Activated CD8-positive, alpha-beta T cell treated with anti-CD3 and anti-CD28 coated beads for 36 hours (primary cell): Measurements from ENCODE around the gene TREML1. TPM values are rescaled to one million over a fixed set of nuclear protein-coding genes. Genes with fewer than 3 reads are reported as not detected.

Experiments used
- ATAC-seq: fragments of 200-7000 bp; cut with Tn5 transposase; one replicate; pipeline ENCODE4 v1.10.0; 2021; ENCODE audit warnings: mild to moderate bottlenecking, moderate library complexity
- CTCF ChIA-PET: fragments of 350-600 bp; sonication (Branson Sonifier 250); formaldehyde crosslinking; loops from one replicate; lab custom pipeline; 2021; ENCODE audit warnings: antibody characterized with exemption; lab: Charles Lee
- POLR2A ChIA-PET: fragments of 350-600 bp; sonication (Branson Sonifier 250); formaldehyde crosslinking; loops from one replicate; lab custom pipeline; 2021; ENCODE audit warnings: antibody characterized with exemption; lab: Charles Lee
- DNase-seq: peaks from one replicate; pipeline ENCODE4 v3.0.0-alpha.2; 2020
- H3K27ac Mint-ChIP-seq: one replicate; pipeline ENCODE4 v1.8.0; 2021; ENCODE audit warnings: mild to moderate bottlenecking, mixed read lengths
- H3K27me3 Mint-ChIP-seq: one replicate; pipeline ENCODE4 v1.8.0; 2021; ENCODE audit warnings: mixed read lengths
- H3K36me3 Mint-ChIP-seq: one replicate; pipeline ENCODE4 v1.8.0; 2021; ENCODE audit warnings: low read depth, mixed read lengths
- H3K4me1 Mint-ChIP-seq: one replicate; pipeline ENCODE4 v1.8.0; 2021; ENCODE audit warnings: low read depth, mixed read lengths
- H3K4me3 Mint-ChIP-seq: one replicate; pipeline ENCODE4 v1.8.0; 2021; ENCODE audit warnings: mild to moderate bottlenecking, moderate library complexity, mixed read lengths
- H3K9me3 Mint-ChIP-seq: one replicate; pipeline ENCODE4 v1.8.0; 2021; ENCODE audit warnings: mixed read lengths
- intact Hi-C: fragments of 100-400 bp; cut with micrococcal nuclease; formaldehyde crosslinking; loops from one replicate; pipeline ENCODE4 v1.10.0; 2022
- total RNA-seq, 2 experiments: library from RNA; stranded (reverse); gene quantifications; one replicate each; pipeline ENCODE4 v1.2.3, GENCODE V29; 2021
- TF ChIP-seq, protein P1 (sequence below): fragments of 200-600 bp; IDR thresholded peaks from one replicate; pipeline ENCODE4 v1.8.0; 2022; ENCODE audit warnings: antibody characterized with exemption, mild to moderate bottlenecking

Gene TREML1
- total RNA-seq, 2 experiments from 2014 or later = not detected

DNA sequence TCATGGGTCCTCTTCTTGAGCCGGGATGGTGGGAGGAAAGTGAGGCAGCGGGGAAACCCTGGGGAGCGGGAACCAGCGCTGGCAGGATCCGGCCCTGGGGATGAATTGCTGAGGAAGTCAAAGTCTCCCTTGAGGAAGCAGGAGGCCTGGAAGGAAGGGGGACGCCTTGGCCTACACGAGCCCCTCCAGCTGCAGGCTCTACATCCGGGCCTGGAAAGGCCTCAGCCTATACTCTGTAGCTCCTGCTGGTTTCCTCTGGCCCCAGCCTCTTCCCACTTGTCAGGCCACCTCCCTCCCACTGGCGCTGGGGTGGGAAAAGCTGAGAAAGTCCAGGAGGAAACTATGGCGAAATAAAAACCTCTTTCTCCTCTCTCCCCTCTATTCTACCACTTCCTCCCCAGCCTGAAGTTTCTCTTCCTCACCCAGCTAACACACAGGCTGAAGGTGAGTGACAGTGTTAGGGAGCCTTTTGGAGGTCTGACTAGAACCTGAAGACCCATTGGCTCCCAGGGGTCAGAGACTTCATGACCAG, 31.9 kb upstream of the TREML1 start:
- Mint-ChIP-seq H3K9me3 (peaks cover 12% of the 10 kb centered on the region), H3K4me1 (peaks cover 15% of the 10 kb centered on the region), H3K4me3 (no peak overlapping the region), H3K36me3 (peaks cover 7% of the 10 kb centered on the region), H3K27ac (no peak overlapping the region), H3K27me3 (no peaks in the 10 kb centered on the region)
- DNase-seq (no peak), ATAC-seq (no peak)
- TF ChIP-seq, protein P1, sequence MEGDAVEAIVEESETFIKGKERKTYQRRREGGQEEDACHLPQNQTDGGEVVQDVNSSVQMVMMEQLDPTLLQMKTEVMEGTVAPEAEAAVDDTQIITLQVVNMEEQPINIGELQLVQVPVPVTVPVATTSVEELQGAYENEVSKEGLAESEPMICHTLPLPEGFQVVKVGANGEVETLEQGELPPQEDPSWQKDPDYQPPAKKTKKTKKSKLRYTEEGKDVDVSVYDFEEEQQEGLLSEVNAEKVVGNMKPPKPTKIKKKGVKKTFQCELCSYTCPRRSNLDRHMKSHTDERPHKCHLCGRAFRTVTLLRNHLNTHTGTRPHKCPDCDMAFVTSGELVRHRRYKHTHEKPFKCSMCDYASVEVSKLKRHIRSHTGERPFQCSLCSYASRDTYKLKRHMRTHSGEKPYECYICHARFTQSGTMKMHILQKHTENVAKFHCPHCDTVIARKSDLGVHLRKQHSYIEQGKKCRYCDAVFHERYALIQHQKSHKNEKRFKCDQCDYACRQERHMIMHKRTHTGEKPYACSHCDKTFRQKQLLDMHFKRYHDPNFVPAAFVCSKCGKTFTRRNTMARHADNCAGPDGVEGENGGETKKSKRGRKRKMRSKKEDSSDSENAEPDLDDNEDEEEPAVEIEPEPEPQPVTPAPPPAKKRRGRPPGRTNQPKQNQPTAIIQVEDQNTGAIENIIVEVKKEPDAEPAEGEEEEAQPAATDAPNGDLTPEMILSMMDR = no peak
- ChIA-PET POLR2A (no interaction called here), CTCF (interaction anchor here (1.5 to 2.3 kb wide), 2 partner anchors 11 to 15 kb away, joined by 4 to 6 read pairs; partner anchors contain the start of gene TREML2)
- intact Hi-C loops = loop anchor here (10.0 kb wide), 1 partner anchor 111 kb away; the partner anchor contains the start of genes NFYA and OARD1

DNA sequence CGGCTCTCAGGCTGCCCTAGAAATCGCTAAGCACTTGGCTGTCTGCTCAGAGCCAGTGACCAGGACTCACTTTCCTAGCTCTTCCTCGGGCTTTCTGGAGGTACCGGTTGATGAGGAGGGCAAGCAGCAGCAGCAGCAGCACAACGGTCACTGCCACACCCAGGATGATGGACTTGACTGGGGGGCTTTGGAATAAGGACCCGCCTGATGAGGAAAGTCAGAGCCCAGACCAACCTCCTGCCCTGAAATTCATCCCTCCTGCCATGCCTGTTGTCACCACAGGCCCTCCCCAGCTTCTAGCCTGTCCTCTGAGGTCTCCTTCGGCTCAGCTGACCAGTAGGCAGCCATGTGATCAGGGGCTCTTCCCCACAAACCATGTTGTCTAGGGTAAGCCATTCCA, 30.6 kb upstream of the TREML1 start:
- POLR2A ChIA-PET = no interaction called here
- ATAC-seq (no peak), DNase-seq (no peak)
- Mint-ChIP-seq H3K4me3 (no peak overlapping the region), H3K9me3 (peaks cover 5% of the 10 kb centered on the region), H3K27me3 (no peaks in the 10 kb centered on the region), H3K4me1 (peaks cover 15% of the 10 kb centered on the region), H3K27ac (no peak overlapping the region), H3K36me3 (peaks cover 3% of the 10 kb centered on the region)
- CTCF ChIA-PET = interaction anchor here (2.3 kb wide), 1 partner anchor 12 kb away, joined by 6 read pairs; no protein-coding TSS in a partner anchor
- intact Hi-C loops = loop anchor here (10.0 kb wide), 1 partner anchor 110 kb away; the partner anchor contains the start of genes NFYA and OARD1
- TF ChIP-seq, protein P1 = no peak

DNA sequence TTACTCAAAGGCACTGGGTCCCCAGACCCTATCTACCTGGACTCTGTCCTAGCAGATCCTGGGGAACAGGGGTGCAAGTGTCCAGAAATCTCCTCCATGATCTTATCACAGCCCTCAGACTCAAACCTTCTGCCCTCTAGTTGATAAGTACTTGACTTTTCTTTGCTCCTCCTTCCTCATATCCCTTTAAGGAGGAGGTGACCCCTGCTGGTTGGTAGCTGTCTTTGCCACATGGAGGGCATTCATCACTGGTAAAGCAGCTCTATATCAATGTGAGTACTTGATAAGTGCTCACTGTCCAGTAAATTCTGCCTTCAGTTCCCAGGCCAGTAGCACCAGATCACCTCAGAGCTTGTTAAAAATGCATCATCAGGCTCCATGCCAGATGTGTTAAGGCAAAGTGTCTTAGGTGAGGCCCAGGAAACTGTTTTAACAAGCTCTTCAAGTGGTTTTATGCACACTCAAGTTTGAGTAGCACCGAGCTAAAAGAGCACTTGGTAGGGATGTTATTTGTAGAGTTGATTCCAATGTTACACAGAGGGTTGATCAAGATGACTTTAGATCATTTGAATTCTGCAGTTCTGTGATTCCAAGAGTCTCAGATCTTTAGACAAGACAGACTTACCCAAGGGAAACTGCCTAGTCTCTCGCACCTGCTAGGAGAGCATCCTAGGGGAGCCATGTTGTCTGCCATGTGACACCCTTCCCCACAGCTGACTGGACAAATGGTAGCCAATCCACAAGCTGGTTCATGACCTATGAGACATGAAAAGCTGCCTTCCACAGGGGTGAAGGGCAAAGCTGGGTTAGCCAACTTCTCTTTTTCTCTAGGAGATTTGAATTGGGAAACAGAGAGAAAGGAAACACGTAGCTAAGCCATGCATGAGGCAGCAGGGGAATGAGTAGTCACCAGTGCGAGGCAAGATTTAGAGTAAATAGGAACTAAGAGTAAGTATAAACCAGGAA, 28.2 kb upstream of the TREML1 start:
- no peak overlapping the region for H3K27ac Mint-ChIP-seq

DNA sequence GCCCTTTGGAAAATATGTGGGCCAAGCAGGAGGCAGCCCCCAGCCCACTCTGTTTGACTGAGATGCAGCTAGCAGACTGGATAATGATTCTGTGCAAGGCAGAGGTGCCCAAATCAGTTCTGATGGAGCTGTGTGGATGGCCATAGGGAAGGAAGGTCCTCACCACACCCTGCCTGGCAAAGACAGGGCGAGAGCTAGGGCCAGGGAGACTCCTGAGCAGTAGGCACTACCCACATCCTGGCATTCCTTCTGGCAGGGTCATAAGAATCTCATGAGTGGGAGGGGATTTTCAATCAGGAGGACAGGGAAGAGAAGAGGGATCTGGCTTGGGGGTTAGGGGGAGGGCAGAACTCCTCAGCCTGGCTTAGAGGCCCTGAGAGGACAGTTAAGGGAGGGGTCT, 27.4 kb upstream of the TREML1 start:
- no peaks in the 10 kb centered on the region for H3K27me3 Mint-ChIP-seq
- H3K9me3 Mint-ChIP-seq = no peaks in the 10 kb centered on the region
- ATAC-seq (no peak), DNase-seq (no peak)
- ChIA-PET POLR2A (no interaction called here), CTCF (interaction anchor here (0.9 to 3.9 kb wide), 20 partner anchors 10 to 139 kb away, joined by 3 to 21 read pairs (median 5); partner anchors contain the start of genes TREML1 and TREML2)
- TF ChIP-seq, protein P1 = no peak
- no peak overlapping the region for H3K4me3 Mint-ChIP-seq
- H3K27ac Mint-ChIP-seq = no peak overlapping the region
- H3K36me3 Mint-ChIP-seq = no peaks in the 10 kb centered on the region
- intact Hi-C loops = loop anchor here (10.0 kb wide), 1 partner anchor 107 kb away; the partner anchor contains the start of genes NFYA and OARD1
- H3K4me1 Mint-ChIP-seq = peaks cover 11% of the 10 kb centered on the region

More for the DNA sequence above, 28.2 kb upstream of the TREML1 start:
- ChIA-PET CTCF (interaction anchor here (0.6 to 3.9 kb wide), 38 partner anchors 8 to 155 kb away, joined by 3 to 21 read pairs (median 4); partner anchors contain the start of genes TREML1 and TREML2), POLR2A (interaction anchor here (1.0 to 1.2 kb wide), 3 partner anchors 8 to 14 kb away, joined by 3 read pairs; no protein-coding TSS in a partner anchor)
- H3K9me3 Mint-ChIP-seq = no peaks in the 10 kb centered on the region
- TF ChIP-seq, protein P1 = peak; percentile 64
- peak; percentile 96 for ATAC-seq
- H3K4me1 Mint-ChIP-seq = peaks cover 11% of the 10 kb centered on the region
- DNase-seq = peak; percentile 66
- intact Hi-C loops = loop anchor here (10.0 kb wide), 1 partner anchor 108 kb away; the partner anchor contains the start of genes NFYA and OARD1
- H3K27me3 Mint-ChIP-seq = no peaks in the 10 kb centered on the region
- H3K36me3 Mint-ChIP-seq = no peaks in the 10 kb centered on the region
- H3K4me3 Mint-ChIP-seq = no peak overlapping the region
